Upper lobe of left lung (tissue), 4 donors: ENCODE measurements around the gene ELMOD2.

ENCODE experiments used
- EP300 ChIP-seq, 4 donors: sonication (generic); formaldehyde crosslinking; IDR thresholded peaks; one replicate each; pipeline ENCODE4 v1.5.1; 2017; ENCODE audit warnings: antibody characterized with exemption in 4 of 4, control low read depth in 2 of 4
- POLR2A ChIP-seq, 4 donors: fragments of 450-650 bp; IDR thresholded peaks; one replicate each; pipeline ENCODE4 v1.5.1; 2016 to 2017; ENCODE audit warnings: antibody characterized with exemption in 4 of 4, mild to moderate bottlenecking in 2 of 4
- POLR2AphosphoS5 ChIP-seq, 2 donors: sonication (generic); formaldehyde crosslinking; IDR thresholded peaks; one replicate each; pipeline ENCODE4 v1.5.1; 2017; ENCODE audit warnings: antibody characterized with exemption in 2 of 2
- TF ChIP-seq, protein P1 (sequence below), 6 experiments: fragments of 450-650 bp in 4 of 6; fragments of 200-600 bp in 2 of 6; sonication (generic) in 2 of 6; IDR thresholded peaks; one replicate each; pipeline ENCODE4 v1.5.1; 2016 to 2019; ENCODE audit warnings: antibody characterized with exemption in 6 of 6

DNA sequence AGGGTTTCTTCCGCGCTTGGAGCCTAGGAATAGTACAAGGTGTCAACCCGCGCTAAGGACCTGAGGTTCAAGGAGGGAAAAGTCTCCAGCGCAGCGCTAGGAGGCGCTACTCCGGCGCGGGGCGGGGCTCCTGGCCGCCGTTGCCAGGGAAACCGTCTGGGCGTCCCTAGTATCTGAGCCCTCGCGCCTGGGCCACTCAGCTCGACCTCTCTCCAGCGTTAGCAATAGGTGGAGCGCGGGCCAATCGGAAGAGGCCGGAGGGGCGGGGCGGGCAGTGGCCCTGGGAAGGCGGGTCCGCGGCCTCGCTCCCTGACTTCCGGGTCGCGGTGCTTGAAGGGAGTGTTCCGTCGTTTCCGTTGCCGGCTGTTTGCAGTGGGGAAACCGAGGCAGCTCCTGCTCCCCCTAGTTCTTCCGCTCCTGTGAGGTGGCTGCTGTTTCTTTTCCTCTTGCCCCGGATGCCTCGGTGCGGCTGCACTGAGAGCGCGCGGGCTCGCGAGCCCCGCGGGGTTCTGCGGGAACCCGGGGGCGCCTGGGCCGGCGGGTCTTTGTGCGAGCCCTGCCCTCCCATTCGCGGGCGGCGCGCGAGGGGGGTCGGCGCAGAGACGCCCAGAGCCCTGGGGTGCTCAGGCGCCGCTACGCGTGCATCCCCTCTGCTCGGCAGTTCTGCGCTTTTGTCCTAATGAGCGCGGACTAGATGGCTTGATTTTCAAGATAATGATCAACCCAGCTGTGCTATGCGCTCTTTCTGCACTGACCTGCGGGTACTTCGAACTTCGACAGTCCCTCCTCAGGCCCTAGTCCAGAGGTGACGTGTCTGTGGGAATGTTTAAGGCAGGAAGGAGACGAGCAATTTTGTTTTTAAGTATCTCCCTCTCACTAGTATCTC lies at the start of gene ELMOD2:
- TF ChIP-seq, protein P1, sequence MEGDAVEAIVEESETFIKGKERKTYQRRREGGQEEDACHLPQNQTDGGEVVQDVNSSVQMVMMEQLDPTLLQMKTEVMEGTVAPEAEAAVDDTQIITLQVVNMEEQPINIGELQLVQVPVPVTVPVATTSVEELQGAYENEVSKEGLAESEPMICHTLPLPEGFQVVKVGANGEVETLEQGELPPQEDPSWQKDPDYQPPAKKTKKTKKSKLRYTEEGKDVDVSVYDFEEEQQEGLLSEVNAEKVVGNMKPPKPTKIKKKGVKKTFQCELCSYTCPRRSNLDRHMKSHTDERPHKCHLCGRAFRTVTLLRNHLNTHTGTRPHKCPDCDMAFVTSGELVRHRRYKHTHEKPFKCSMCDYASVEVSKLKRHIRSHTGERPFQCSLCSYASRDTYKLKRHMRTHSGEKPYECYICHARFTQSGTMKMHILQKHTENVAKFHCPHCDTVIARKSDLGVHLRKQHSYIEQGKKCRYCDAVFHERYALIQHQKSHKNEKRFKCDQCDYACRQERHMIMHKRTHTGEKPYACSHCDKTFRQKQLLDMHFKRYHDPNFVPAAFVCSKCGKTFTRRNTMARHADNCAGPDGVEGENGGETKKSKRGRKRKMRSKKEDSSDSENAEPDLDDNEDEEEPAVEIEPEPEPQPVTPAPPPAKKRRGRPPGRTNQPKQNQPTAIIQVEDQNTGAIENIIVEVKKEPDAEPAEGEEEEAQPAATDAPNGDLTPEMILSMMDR (IDR thresholded peaks at IDR 0.05): peak; percentile 85 to 96 (median 90)
- TF ChIP-seq EP300 (IDR thresholded peaks at IDR 0.05) (no peak), POLR2AphosphoS5 (IDR thresholded peaks at IDR 0.05) (peak; percentile 65 to 74), POLR2A (IDR thresholded peaks at IDR 0.05) (peak in 3 of 4 donors; percentile 37 to 79 (median 55))
